K562 (cell line): ENCODE results near the gene VPS18. TPM values are rescaled to one million over a fixed set of nuclear protein-coding genes. Genes with fewer than 3 reads are reported as not detected.

Source experiments
- ATAC-seq: fragments of 200-7000 bp; cut with Tn5 transposase; 3 replicates; pipeline ENCODE4 v1.9.1; 2020; ENCODE audit warnings: moderate library complexity
- BruUV-seq: library from RNA; stranded (reverse); fragments of 400-500 nt; replicated peaks from 2 replicates; lab custom pipeline; 2021; lab: Mats Ljungman, UMichigan
- CTCF ChIA-PET: fragments of 300-600 bp; formaldehyde crosslinking; extraction: SDS; loops from one replicate; lab custom pipeline; 2021; ENCODE audit warnings: low intra/inter-chr PET ratio; lab: Yijun Ruan, JAX
- POLR2A ChIA-PET: fragments of 300-600, 350-650 bp; sonication (Branson Sonifier 250); formaldehyde crosslinking; extraction: SDS; loops from one replicate; lab custom pipeline; 2021; ENCODE audit warnings: antibody characterized with exemption, inconsistent platforms; lab: Yijun Ruan, JAX
- DNase-seq, 4 experiments: peaks; one replicate each; pipeline versions ENCODE4 v3.0.0 to v3.0.0-alpha.2; 2011 to 2018; ENCODE audit warnings: low spot score in 3 of 4, mixed read lengths in 3 of 4; ENCODE audit errors: extremely low read depth in 1 of 4
- FAIRE-seq: peaks from 2 replicates; lab custom pipeline; 2011; peaks lifted over from hg19 to GRCh38; lab: Jason Lieb, UNC
- H2AFZ ChIP-seq: 2 replicates; pipeline ENCODE4 v1.6.0; 2011; ENCODE audit warnings: low read depth, low read length, control low read depth, inconsistent platforms
- H3K27ac ChIP-seq: fragments of 200-600 bp; 3 replicates; pipeline ENCODE4 v1.8.0; 2011; ENCODE audit warnings: low read depth, mild to moderate bottlenecking, control low read depth, inconsistent platforms, low read length, moderate library complexity, mixed read lengths; ENCODE audit errors: extremely low read depth
- H3K27me3 ChIP-seq, 2 experiments: fragments of 300-600 bp in 1 of 2; 2 replicates in 1 of 2; 3 replicates in 1 of 2; pipeline versions ENCODE4 v1.6.0 to v1.8.0; 2011; ENCODE audit warnings: inconsistent platforms in 2 of 2, low read length in 2 of 2, mild to moderate bottlenecking in 1 of 2, mixed read lengths in 1 of 2, moderate library complexity in 1 of 2; ENCODE audit not compliant: control insufficient read depth in 2 of 2, insufficient read depth in 2 of 2
- H3K36me3 ChIP-seq: fragments of 300-600 bp; 3 replicates; pipeline ENCODE4 v1.8.0; 2011; ENCODE audit warnings: mild to moderate bottlenecking, low read length, inconsistent platforms; ENCODE audit not compliant: control insufficient read depth, insufficient read depth
- H3K4me1 ChIP-seq, 2 experiments: fragments of 200-600 bp in 1 of 2; replicated peaks in 1 of 2; 2 replicates in 1 of 2; 3 replicates in 1 of 2; pipeline versions ENCODE4 v1.5.1 to v1.8.0; 2011; ENCODE audit warnings: inconsistent platforms in 2 of 2, low read length in 2 of 2, mild to moderate bottlenecking in 1 of 2, mixed read lengths in 1 of 2, moderate library complexity in 1 of 2; ENCODE audit not compliant: control insufficient read depth in 2 of 2, insufficient read depth in 2 of 2
- H3K4me2 ChIP-seq: 2 replicates; pipeline ENCODE4 v1.6.1; 2011; ENCODE audit warnings: low read length, control low read depth, inconsistent platforms, mixed read lengths; ENCODE audit not compliant: insufficient read depth
- H3K4me3 ChIP-seq: fragments of 200-600 bp; sonication (generic), shearing (Covaris generic); 2 replicates; pipeline ENCODE4 v1.5.1; 2016; ENCODE audit warnings: control low read depth, inconsistent platforms
- H3K79me2 ChIP-seq: fragments of 200-600 bp; 3 replicates; pipeline ENCODE4 v1.8.0; 2011; ENCODE audit warnings: low read length, inconsistent platforms; ENCODE audit not compliant: control insufficient read depth, insufficient read depth
- H3K9ac ChIP-seq, 2 experiments: 2 replicates each; pipeline versions ENCODE4 v1.6.0 to v1.6.1; 2011; ENCODE audit warnings: low read depth in 2 of 2, low read length in 2 of 2, control low read depth in 1 of 2, inconsistent platforms in 1 of 2, mild to moderate bottlenecking in 1 of 2, mixed read lengths in 1 of 2; ENCODE audit not compliant: insufficient read depth in 1 of 2
- H3K9me1 ChIP-seq: one replicate; pipeline ENCODE4 v1.6.0; 2011; ENCODE audit warnings: inconsistent platforms, mild to moderate bottlenecking, low read length, moderate library complexity; ENCODE audit not compliant: control insufficient read depth, insufficient read depth
- H3K9me3 ChIP-seq: replicated peaks from 2 replicates; pipeline ENCODE4 v1.5.1; 2011; ENCODE audit warnings: low read depth, low read length, inconsistent platforms; ENCODE audit not compliant: control insufficient read depth, insufficient read depth
- H4K20me1 ChIP-seq: replicated peaks from 2 replicates; pipeline ENCODE4 v1.6.1; 2011; ENCODE audit warnings: low read length, inconsistent platforms, mixed read lengths; ENCODE audit not compliant: control insufficient read depth, insufficient read depth
- ARID1B ChIP-seq: fragments of 450-650 bp; IDR thresholded peaks from 2 replicates; pipeline ENCODE4 v1.6.1; 2016; ENCODE audit warnings: antibody characterized with exemption, mild to moderate bottlenecking, inconsistent platforms
- CXXC5 ChIP-seq: fragments of 250-450 bp; sonication (Bioruptor Pico); IDR thresholded peaks from 2 replicates; pipeline ENCODE4 v1.8.0; 2022; ENCODE audit warnings: inconsistent platforms, mild to moderate bottlenecking, moderate library complexity
- DLX4 ChIP-seq: fragments of 250-450 bp; sonication (Bioruptor Pico); IDR thresholded peaks from 2 replicates; pipeline ENCODE4 v1.6.1; 2021; ENCODE audit warnings: mild to moderate bottlenecking
- HDGF ChIP-seq: fragments of 450-650 bp; IDR thresholded peaks from 2 replicates; pipeline ENCODE4 v1.6.1; 2016
- NFE2L1 ChIP-seq: fragments of 450-650 bp; IDR thresholded peaks from 2 replicates; pipeline ENCODE4 v1.6.1; 2016; ENCODE audit warnings: missing genetic modification characterization, low read depth, mild to moderate bottlenecking, missing compliant biosample characterization, moderate library complexity, borderline replicate concordance
- USF2 ChIP-seq: sonication (generic); formaldehyde crosslinking; IDR thresholded peaks from 2 replicates; pipeline ENCODE4 v1.5.0; 2020; ENCODE audit warnings: missing genetic modification reagents
- WGBS: fragments of 100-300 bp; shearing (Covaris generic); methylation state at CpG from one replicate; pipeline ENCODE4 v1.1.6; 2016; ENCODE audit warnings: low coverage, mixed read lengths; ENCODE audit not compliant: insufficient coverage; ENCODE audit errors: missing lambda C conversion rate; 5-methylcytosine and 5-hydroxymethylcytosine counted together
- in situ Hi-C: fragments of 300-500 bp; cut with MboI; formaldehyde crosslinking; loops from 4 replicates; pipeline ENCODE4 v1.15.0; 2018; ENCODE audit warnings: inconsistent platforms, mixed read lengths
- intact Hi-C: fragments of 100-400 bp; cut with micrococcal nuclease; formaldehyde crosslinking; loops from 2 replicates; pipeline ENCODE4 v1.14.2; 2022
- polyA plus RNA-seq, 8 experiments: library from polyadenylated mRNA; depleted of rRNA in 4 of 8; stranded (reverse) in 5 of 8; unstranded in 3 of 8; fragments of >200 nt; fragmentation: Nextera tagmentation in 2 of 8; fragmentation: Illumina TruSeq in 1 of 8; extraction: Ambion mirVana in 2 of 8; extraction: Trizol in 1 of 8; gene quantifications; 2 replicates each; pipeline versions ENCODE4 v1.2.1 to v1.2.3, GENCODE V29; 2011 to 2014; ENCODE audit warnings: inconsistent platforms in 1 of 8, missing spikeins in 1 of 8
- total RNA-seq, 7 experiments: library from RNA; depleted of rRNA in 6 of 7; stranded (reverse); fragments of >200 nt in 6 of 7; fragmentation: Illumina TruSeq in 2 of 7; extraction: Trizol in 2 of 7; gene quantifications; 2 replicates each; pipeline versions ENCODE4 v1.2.1 to v1.2.3, GENCODE V29; 2011 to 2021; ENCODE audit warnings: low replicate concordance in 1 of 7

Gene VPS18
- total and polyA plus RNA-seq, 9 of the 15 experiments (the other 6 are each of a cell fraction or from before 2014, with no cell fraction given): 0.73 to 19.9 (median 8.5) TPM

DNA sequence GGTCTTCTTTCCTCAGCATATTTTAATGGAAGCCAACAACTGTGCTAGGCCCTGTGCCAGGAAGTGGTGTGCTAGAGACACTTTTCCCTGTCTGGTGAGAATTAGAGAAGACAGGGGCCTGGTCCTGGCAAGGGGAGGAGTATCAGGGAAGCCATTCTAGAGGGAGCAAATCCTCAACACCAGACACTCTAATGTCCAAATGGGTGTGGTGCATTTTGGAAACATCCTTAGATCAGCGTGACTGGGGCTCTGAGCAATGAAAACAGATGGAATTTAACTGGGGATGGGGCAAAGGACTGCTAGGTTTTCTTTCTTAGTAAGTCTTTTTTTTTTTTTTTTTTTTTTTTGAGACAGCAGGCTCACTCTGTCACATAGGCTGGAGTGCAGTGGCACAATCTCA, 7.7 kb upstream of the VPS18 start:
- no peak overlapping the region for H3K4me3 ChIP-seq
- intact Hi-C loops: no loop called here
- DNase-seq (no peak), FAIRE-seq (no peak), ATAC-seq (no peak; the same call in 2 of the 3 replicates)
- no peak overlapping the region for H3K27ac ChIP-seq
- no peaks in the 10 kb centered on the region for H3K36me3 ChIP-seq
- no peaks in the 10 kb centered on the region for H4K20me1 ChIP-seq
- no peaks in the 10 kb centered on the region for H3K27me3 ChIP-seq
- BruUV-seq: no TSS peak
- in situ Hi-C loops: loop anchor here (10.0 kb wide), 1 partner anchor 542 kb away; the partner anchor contains the start of gene CCDC9B
- no peaks in the 10 kb centered on the region for H3K9me1 ChIP-seq
- H3K4me2 ChIP-seq: no peak overlapping the region
- CTCF ChIA-PET: no interaction called here
- no peaks in the 10 kb centered on the region; a peak in 1 of 5 replicates for H3K4me1 ChIP-seq
- no peak overlapping the region for H2AFZ ChIP-seq
- WGBS: 0% methylated on average over 1 of the region's 1 CpG
- TF ChIP-seq USF2 (CRISPR knock-in tag): no peak
- TF ChIP-seq NFE2L1 (tag): no peak
- no peak for TF ChIP-seq HDGF
- no peak for TF ChIP-seq DLX4 (CRISPR knock-in tag)
- TF ChIP-seq ARID1B: no peak
- TF ChIP-seq CXXC5 (CRISPR knock-in tag): no peak
- no peak overlapping the region for H3K9ac ChIP-seq
- H3K9me3 ChIP-seq: no peaks in the 10 kb centered on the region
- no peaks in the 10 kb centered on the region for H3K79me2 ChIP-seq
- POLR2A ChIA-PET: interaction anchor here (1.0 kb wide), 1 partner anchor 16 kb away, joined by 4 read pairs; no protein-coding TSS in a partner anchor
